Measurements from ENCODE around the gene CYSLTR2.

The CYSLTR2 gene

GRCh38 chr13:48653472-48653939 lies at the start of gene CYSLTR2:
Gene CYSLTR2 (plus strand): TSS chr13:48653929. CDS start chr13:48706818, 52,889 bp downstream.
- no peak for DNase-seq (ENCODE audit: low read depth in 2 of 2)

DNA sequence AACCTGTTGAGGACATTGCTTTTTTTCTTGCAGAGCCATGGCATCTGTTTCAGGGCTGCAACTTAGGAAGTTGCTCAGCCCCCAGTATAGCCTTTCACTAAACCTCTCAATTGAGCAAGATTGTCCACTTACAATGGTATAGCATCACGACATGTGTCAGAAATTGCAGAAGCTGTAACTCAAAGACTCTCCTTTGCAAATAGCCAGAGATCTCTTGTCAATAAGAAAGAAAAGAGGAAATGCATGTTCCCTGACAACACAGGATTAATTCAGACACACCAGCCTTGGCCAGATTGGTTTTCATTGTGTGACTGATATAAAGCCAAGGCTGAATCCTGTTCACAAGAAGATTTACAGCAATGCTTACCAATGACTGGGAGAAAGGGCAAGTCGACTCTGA lies 38.7 kb upstream of the CYSLTR2 start:
- no peak for DNase-seq (ENCODE audit: low read depth in 2 of 2)

- no peak for DNase-seq (ENCODE audit: low read depth in 2 of 2)
Measured at GRCh38 chr13:48618937-48619336, 34.8 kb upstream of the CYSLTR2 start.

DNA sequence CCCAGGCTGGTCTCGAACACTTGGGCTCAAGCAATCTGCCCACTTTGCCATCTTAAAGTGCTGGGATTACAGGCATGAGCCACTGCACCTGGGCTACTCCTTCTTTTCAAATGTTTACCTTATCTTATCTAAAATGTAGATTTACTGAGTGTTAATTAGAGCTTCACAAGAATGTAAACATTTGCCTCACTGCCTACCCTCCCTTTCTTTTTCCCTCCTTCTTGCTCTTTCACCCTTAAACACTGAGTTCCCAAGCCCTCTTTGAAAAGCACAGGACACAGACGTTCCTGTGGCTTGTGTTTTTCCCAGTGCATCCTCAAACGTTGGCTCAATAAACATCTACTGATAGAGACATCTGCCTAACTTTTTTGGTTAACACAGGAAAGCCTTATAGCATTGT lies 32.7 kb upstream of the CYSLTR2 start:
- DNase-seq (ENCODE audit: low read depth in 2 of 2): no peak

DNA sequence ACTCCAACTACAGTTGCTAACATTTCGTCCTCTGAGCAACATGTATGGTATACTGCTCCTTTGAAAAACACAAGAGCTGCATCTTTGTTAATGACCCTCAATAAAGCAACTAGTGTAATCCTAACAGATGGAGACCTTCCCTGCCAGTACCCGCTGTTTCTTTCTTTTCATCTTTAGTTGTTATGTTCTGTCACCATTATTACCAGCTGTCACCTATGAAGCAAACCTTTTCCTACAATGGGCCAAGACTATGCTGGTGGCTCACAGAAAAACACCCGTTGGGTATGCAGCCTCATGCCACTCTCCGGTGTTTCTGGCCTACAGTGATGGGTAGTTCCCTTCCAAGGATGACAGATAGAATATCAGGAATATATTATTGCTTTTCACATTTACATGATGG lies 29.7 kb upstream of the CYSLTR2 start:
- no peak for DNase-seq (ENCODE audit: low read depth in 2 of 2)

DNA sequence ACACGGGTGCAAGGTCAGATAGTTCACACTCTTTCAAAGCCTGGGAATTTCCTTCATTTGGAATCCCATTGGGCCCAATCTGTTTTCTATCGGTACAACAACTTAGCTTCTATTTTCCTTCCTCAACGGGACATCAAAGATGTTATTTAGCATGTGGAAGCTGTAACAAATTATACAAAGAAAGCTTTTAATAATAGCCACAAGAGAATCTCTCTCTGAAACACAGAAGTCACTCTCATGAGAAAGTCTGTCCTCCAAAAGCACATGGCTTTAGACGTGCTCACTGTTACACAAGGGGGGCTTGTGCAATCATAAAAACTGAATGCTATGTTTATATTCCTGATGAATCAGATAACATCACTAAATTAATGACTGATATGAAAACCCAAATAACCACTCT lies 28.9 kb upstream of the CYSLTR2 start:
- no peak for DNase-seq (ENCODE audit: low read depth in 2 of 2)

DNA sequence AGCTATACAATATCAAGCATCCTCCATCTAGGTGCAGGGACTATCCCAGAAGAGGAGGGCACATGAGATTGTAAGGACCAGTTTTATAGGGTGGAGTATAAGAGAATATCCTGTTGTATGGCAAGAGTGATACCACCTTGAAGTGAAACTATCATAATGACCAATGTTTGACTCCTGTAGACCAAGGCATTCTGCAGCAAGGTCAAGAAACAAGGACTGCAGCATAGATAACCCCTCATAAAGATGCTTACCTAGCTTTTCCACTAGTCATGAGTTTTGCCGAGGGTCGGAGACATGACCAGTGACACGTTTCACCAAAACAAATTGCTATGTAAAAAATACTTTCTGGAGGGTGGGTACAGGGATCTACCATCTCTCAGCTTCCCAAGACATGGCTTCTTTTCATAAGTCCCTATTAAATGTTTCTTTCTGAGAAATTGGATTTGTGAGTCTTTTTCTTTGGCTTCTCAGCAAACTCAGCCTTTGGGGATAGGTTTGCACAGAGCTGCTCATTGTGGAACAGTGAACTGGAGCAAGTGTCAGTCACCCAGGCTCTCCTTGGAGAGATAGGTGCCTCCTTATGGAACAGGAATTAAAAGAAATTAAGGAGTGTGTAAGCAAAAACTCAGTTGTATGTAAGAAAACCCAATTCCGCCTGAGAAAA lies 28.2 kb upstream of the CYSLTR2 start:
- DNase-seq (ENCODE audit: low read depth in 2 of 2): no peak

GRCh38 chr13:48626077-48626449 lies 27.7 kb upstream of the CYSLTR2 start:
- DNase-seq (ENCODE audit: low read depth in 2 of 2): no peak

DNA sequence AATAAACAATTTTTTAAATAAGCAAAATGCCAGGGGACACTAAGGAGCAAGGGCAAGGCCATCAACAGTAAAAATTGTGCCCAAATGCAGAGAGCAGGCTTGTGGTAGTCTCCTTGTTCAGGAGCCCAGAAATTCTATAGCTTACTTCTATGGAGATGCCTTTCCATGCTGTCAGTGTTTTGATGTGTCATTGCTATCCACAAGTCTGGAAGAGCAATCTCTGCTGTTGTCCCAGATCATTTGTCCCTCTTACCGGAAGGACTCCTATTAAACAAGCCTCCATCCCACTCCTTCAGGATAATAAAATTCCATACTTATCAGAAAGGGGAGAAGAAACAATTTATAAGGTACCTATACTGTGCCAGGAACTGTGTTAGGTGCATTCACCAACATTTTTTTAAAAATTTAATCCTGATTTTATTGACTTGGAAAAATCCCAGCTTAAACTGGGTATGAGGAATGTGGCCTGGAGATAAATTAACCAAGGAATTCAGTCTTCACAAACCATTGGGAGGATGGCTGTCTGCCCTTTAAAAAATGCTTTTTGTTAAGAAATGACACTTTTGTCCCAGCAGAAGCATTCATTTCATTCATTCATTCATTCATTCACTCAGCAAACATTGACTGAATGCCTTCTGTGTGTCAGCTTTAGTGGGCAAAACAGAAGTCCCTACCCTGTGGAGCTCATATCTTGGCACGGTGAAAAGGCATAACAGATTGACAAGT lies 26.8 kb upstream of the CYSLTR2 start:
- no peak for DNase-seq (ENCODE audit: low read depth in 2 of 2)

GRCh38 chr13:48629277-48629676 lies 24.5 kb upstream of the CYSLTR2 start:
- no peak for DNase-seq (ENCODE audit: low read depth in 2 of 2)

DNA sequence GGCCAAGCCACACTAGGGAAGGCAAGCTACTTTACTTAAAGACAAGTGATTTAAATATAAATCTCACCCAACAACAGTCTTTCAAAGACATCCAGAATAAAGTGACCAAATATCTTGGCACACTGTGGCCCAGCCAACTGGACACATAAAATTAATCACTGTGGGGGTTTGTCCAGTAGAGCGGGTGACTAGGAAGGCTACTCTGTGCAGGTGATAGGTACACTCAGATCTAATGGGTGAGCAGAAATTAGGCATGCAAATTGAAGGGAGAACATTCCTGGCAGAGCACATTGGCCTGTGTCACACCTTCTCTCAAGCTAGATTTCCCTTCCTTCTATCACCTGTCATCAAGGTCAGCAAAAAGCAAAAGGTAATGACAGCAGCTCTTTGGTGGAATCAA lies 23.4 kb upstream of the CYSLTR2 start:
- DNase-seq (ENCODE audit: low read depth in 2 of 2): no peak

DNA sequence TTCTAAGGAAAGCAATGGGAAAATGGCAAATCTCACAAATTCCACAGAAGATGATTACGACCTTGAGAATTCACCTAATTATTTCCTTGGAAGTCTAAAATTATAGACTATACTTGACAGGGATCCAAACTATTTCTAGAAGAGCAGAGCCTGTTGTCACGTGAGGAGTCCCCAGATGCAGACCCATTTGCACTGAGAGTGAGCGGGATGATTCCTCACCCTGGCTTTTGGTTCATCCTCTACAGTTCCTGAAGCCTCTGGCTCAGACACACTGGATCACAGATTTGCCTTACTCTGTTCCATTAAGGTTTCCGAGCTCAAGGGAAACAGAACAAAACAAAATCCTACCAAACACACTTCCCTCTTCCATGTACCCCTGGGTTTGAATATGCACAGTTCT lies 23.0 kb upstream of the CYSLTR2 start:
- no peak for DNase-seq (ENCODE audit: low read depth in 2 of 2)

DNA sequence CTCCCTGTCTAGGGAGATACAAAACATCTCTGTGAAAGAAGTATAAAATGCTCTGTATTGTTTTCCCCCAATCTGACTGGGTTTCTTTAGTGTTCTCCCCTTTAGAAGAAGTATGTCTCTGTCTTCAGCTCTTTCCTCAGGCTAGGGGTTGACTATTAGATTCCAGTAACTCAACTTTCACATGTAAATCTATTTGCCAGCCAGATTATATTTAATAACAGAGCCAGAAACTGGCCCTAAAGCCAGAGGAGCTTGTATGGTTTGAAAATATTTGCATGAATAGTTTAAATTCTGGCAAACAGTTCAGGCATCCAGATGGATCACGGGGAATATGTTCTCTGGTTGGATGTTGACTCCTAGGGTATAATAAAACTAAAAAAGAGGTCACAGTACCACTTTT lies 22.3 kb upstream of the CYSLTR2 start:
- no peak for DNase-seq (ENCODE audit: low read depth in 2 of 2)

- no peak for DNase-seq (ENCODE audit: low read depth in 2 of 2)
Measured at GRCh38 chr13:48633700-48634099, 20.0 kb upstream of the CYSLTR2 start.

DNA sequence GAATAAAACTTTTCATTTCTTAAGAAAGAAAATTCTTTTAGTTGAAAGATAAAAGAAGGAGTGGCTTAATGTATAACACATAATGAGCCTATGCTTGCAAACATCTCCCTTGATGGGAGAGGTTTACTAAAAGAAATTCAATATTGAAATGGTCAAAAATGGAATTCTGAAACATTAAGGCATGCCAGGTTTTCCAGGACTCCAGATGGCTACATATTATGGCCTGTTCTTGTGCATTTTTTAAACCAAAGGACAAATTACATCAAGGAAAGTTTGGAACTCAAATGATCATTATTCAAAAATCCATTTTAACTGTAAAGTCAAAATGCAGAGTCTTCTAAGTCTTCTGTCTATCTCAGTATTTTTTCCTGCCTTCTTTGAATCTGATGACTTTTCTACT lies 19.1 kb upstream of the CYSLTR2 start:
- DNase-seq (ENCODE audit: low read depth in 2 of 2): no peak

GRCh38 chr13:48635478-48635877 lies 18.3 kb upstream of the CYSLTR2 start:
- no peak for DNase-seq (ENCODE audit: low read depth in 2 of 2)

DNA sequence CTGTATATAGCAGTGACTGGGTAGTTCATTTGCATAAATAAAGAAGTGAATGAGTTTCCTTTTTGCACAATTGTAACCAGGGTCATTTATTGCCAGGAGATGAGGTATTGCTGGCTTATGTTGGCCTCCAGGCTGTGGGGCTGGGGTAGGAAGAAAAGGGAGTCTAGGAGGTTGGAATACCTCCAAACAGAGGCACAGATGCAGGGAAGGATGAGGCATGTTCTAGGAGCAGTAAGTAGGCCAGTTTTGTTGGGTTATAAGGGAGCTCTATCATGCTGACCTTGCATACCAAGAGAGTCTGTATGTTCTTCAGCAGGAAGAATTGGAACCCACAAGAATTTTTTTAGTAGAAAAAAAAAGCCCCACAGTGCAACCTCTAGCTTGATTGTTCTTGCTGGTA lies 17.2 kb upstream of the CYSLTR2 start:
- no peak for DNase-seq (ENCODE audit: low read depth in 2 of 2)

DNA sequence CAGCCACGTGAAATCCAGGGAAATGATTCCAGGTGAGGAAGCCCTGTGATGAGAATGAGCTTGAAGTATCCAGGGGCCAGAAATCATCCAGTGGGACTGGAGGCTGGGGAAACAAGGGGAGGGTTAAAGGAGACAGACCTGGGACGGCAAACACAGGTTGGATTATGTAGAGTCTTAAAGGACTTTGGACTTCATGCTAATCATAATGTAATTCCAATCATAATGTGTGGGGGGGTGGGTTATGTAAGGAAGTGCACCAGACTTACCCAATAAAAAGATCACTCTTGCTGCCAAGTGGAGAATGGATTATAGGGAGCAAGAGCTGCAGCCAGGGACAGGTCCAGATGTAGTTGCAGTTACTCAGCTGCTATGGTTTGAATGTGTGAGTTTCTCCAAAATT lies 16.1 kb upstream of the CYSLTR2 start:
- no peak for DNase-seq (ENCODE audit: low read depth in 2 of 2)

DNA sequence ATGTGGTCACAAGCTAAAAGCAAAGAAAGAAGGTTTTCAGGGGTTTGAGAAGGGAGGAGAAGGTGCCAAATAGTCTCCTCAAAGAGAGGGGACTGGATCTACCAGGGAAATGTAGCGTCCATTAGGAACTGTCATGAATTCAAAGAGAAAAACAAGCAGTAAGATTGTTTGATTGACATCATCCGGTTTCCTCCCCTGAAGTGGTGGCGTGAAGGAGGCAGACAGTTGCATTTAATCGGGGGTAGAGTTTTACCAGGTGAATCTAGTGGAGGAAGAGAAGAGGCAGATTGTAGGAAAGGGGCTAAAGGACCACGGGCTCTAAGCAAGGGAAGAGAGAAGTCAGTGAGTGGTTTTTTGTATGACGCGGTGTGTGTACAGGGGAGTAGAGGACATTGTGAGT lies 13.0 kb upstream of the CYSLTR2 start:
- no peak for DNase-seq (ENCODE audit: low read depth in 2 of 2)

- DNase-seq (ENCODE audit: low read depth in 2 of 2): no peak
Measured at GRCh38 chr13:48641404-48641803, 12.3 kb upstream of the CYSLTR2 start.

DNA sequence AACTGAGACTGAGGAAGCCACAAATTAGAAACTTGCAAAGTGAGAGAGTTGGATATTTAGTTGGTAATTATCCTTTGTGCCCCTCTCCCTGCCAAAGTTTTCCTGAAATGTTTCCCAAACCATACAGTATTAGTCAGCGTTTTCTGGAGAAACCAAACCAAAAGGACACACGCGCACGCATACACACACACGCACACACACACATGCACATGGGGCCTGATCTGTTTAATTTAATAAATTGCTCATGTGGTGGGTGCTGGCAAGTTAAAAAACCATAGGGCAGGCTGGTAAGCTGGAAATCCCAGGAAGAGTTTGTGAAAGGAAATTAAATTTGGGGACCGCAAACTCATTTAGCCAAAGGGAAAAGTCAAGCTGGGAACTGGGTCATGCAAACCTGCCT lies 11.7 kb upstream of the CYSLTR2 start:
- no peak for DNase-seq (ENCODE audit: low read depth in 2 of 2)

DNA sequence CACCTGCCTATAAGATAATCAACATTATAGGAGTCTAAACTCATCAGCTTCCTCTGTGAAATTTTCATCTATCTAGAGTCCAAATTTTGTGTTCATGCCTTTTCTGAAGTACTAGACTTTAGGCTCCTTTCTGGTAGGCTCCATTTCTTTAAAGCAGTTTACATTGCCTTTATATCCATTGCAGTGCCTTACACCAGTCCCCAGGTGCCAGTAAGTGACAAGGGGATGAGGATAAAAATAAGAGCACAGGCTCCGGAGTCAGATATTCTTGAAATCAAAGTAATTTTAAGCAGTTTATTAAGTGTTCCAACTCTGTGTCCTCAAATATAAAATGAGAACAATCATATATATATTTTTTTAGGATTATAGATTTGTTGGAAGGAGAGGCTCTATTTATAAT lies 10.6 kb upstream of the CYSLTR2 start:
- no peak for DNase-seq (ENCODE audit: low read depth in 2 of 2)

DNA sequence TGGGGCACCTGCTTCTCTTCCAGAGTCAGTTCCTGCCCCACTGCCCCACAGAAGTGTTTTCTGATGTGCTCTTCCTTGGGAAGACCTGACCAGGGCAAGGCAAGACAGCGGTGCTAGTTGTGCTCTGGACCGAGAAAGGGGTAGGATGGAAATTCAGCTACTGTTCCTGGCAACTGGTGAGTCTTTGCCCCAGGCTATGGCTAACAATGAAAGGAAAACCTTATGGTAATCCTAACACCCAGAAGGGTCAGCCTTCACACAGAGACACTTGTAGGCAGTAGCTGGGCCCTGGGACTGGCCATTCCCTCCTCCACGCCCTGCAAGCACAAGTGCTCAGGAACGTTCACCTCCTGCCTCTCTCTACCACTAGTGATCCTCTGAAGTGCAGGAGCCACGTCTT lies 9.6 kb upstream of the CYSLTR2 start:
- DNase-seq (ENCODE audit: low read depth in 2 of 2): no peak

DNA sequence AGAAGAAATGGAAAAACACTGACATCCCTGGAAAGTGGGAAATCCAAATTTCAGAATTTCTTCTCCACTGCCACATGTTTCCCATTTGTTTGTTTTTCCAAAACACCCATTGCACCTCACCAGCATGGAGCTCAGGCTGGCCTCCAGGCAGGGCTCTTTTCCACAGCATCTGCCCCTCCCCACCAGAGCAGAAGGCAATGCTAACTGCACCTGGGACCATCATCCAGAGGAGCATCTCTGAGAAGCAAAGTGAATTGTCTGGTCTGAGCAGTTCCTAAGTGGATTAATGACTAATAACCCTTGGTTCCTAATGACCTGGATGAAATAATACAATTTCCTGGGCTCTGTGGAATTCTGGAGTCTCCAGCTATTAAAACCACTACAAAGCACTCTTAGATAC lies 8.8 kb upstream of the CYSLTR2 start:
- DNase-seq (ENCODE audit: low read depth in 2 of 2): no peak
